HCT116 (cell line): Measurements from ENCODE around the gene DLEC1.
"Not testable (repeated sequence)": the region's sequence is repeated elsewhere in the genome, so short reads cannot be mapped to it uniquely, and the experiment has no call there.

ENCODE experiments used
- CTCF ChIP-seq, 3 experiments: fragments of 200-600 bp in 1 of 3; sonication (generic) in 1 of 3; IDR thresholded peaks in 2 of 3; conservative IDR thresholded peaks in 1 of 3; 2 replicates each; pipeline ENCODE4 v1.5.1; 2012 to 2017; ENCODE audit warnings: low read depth in 2 of 3, low read length in 2 of 3, antibody characterized with exemption in 1 of 3, borderline replicate concordance in 1 of 3, control low read depth in 1 of 3, mild to moderate bottlenecking in 1 of 3, mixed read lengths in 1 of 3, mixed run types in 1 of 3, moderate library complexity in 1 of 3; ENCODE audit not compliant: insufficient read depth in 1 of 3
- EZH2 ChIP-seq: fragments of 200-600 bp; sonication (generic); IDR thresholded peaks from 2 replicates; pipeline ENCODE4 v1.6.1; 2017; ENCODE audit warnings: antibody characterized with exemption, mixed run types
- EZH2phosphoT487 ChIP-seq: fragments of 200-600 bp; IDR thresholded peaks from 2 replicates; pipeline ENCODE4 v1.6.1; 2018; ENCODE audit warnings: antibody characterized with exemption, borderline replicate concordance
- JUND ChIP-seq: IDR thresholded peaks from 2 replicates; pipeline ENCODE4 v1.6.1; 2012
- POLR2AphosphoS5 ChIP-seq: IDR thresholded peaks from 2 replicates; pipeline ENCODE4 v1.6.1; 2011; ENCODE audit warnings: mild to moderate bottlenecking, low read depth, low read length, moderate library complexity
- REST ChIP-seq: IDR thresholded peaks from 2 replicates; pipeline ENCODE4 v1.6.1; 2012; ENCODE audit warnings: low read depth

GRCh38 chr3:38082296-38082695 lies 43.3 kb downstream of the DLEC1 start:
- TF ChIP-seq EZH2; CTCF (IDR thresholded peaks at IDR 0.05 in 2 of 3, conservative IDR thresholded peaks at IDR 0.05 in 1 of 3; ENCODE audit: borderline replicate concordance in 1 of 3, insufficient read depth in 1 of 3, low read depth in 2 of 3, low read length in 2 of 3); REST; POLR2AphosphoS5; JUND; EZH2phosphoT487: not testable (repeated sequence)
